NCI-H1048 (cell line): Measurements from ENCODE around the gene CREB5.
"Not testable (repeated sequence)": the region's sequence is repeated elsewhere in the genome, so short reads cannot be mapped to it uniquely, and the experiment has no call there.

Experiments used
- DNase-seq: peaks from one replicate; lab custom pipeline; 2025; lab: John Stamatoyannopoulos, UW

CREB5 gene

GRCh38 chr7:28411876-28412662, at the start of gene CREB5:
TSS of gene CREB5 (plus strand) at chr7:28412518. CDS start at chr7:28412915, 397 bp downstream.
- DNase-seq = no peak

- no peak for DNase-seq
Observed at GRCh38 chr7:28362812-28363211, 49.5 kb upstream of the CREB5 start.

- no peak for DNase-seq
Observed at GRCh38 chr7:28364082-28364481, 48.2 kb upstream of the CREB5 start.

- no peak for DNase-seq
Observed at GRCh38 chr7:28369523-28369922, 42.8 kb upstream of the CREB5 start.

GRCh38 chr7:28371846-28372245, 40.5 kb upstream of the CREB5 start:
- DNase-seq = no peak

GRCh38 chr7:28373990-28374389, 38.3 kb upstream of the CREB5 start:
- DNase-seq = no peak

- DNase-seq = no peak
Observed at GRCh38 chr7:28375729-28376128, 36.6 kb upstream of the CREB5 start.

GRCh38 chr7:28376634-28377033, 35.7 kb upstream of the CREB5 start:
- DNase-seq = no peak

- DNase-seq = no peak
Observed at GRCh38 chr7:28378574-28379149, 33.7 kb upstream of the CREB5 start.

- no peak for DNase-seq
Observed at GRCh38 chr7:28381466-28381865, 30.9 kb upstream of the CREB5 start.

- no peak for DNase-seq
Observed at GRCh38 chr7:28382144-28382543, 30.2 kb upstream of the CREB5 start.

- no peak for DNase-seq
Observed at GRCh38 chr7:28383975-28384374, 28.3 kb upstream of the CREB5 start.

- peak; percentile 51 for DNase-seq
Observed at GRCh38 chr7:28389504-28390395, 22.6 kb upstream of the CREB5 start.

- no peak for DNase-seq
Observed at GRCh38 chr7:28390426-28390825, 21.9 kb upstream of the CREB5 start.

GRCh38 chr7:28392289-28392688, 20.0 kb upstream of the CREB5 start:
- no peak for DNase-seq

GRCh38 chr7:28395404-28395803, 16.9 kb upstream of the CREB5 start:
- no peak for DNase-seq

GRCh38 chr7:28395831-28396230, 16.5 kb upstream of the CREB5 start:
- DNase-seq = no peak

GRCh38 chr7:28397141-28397540, 15.2 kb upstream of the CREB5 start:
- no peak for DNase-seq

- no peak for DNase-seq
Observed at GRCh38 chr7:28400838-28401360, 11.4 kb upstream of the CREB5 start.

GRCh38 chr7:28401567-28401966, 10.8 kb upstream of the CREB5 start:
- DNase-seq = not testable (repeated sequence)

GRCh38 chr7:28405662-28406061, 6.7 kb upstream of the CREB5 start:
- DNase-seq = no peak

- no peak for DNase-seq
Observed at GRCh38 chr7:28406192-28406591, 6.1 kb upstream of the CREB5 start.
